GM23338 (cell line): ENCODE measurements around the gene IMMP2L. TPM values are rescaled to one million over a fixed set of nuclear protein-coding genes. Genes with fewer than 3 reads are reported as not detected.

Experiments used
- ATAC-seq: fragments of 200-7000 bp; cut with Tn5 transposase; 3 replicates; pipeline ENCODE4 v1.9.1; 2020
- DNase-seq: peaks from one replicate; pipeline ENCODE4 v3.0.0-alpha.2; 2015; ENCODE audit warnings: low spot score
- H2AFZ ChIP-seq: fragments of 200-600 bp; sonication (generic); 2 replicates; pipeline ENCODE4 v1.8.0; 2016; ENCODE audit warnings: antibody characterized with exemption, mild to moderate bottlenecking, moderate library complexity
- H3F3A ChIP-seq: fragments of 200-600 bp; sonication (generic); replicated peaks from 2 replicates; pipeline ENCODE4 v1.8.0; 2017; ENCODE audit warnings: antibody characterized with exemption, mixed run types, low read depth
- H3K27ac ChIP-seq: fragments of 200-600 bp; sonication (generic); 2 replicates; pipeline ENCODE4 v1.6.1; 2016; ENCODE audit warnings: low read depth
- H3K27me3 ChIP-seq: fragments of 200-600 bp; sonication (generic); 2 replicates; pipeline ENCODE4 v1.8.0; 2016; ENCODE audit warnings: mild to moderate bottlenecking, mixed run types, moderate library complexity; ENCODE audit not compliant: insufficient read depth
- H3K36me3 ChIP-seq: fragments of 200-600 bp; sonication (generic); 2 replicates; pipeline ENCODE4 v1.8.0; 2016; ENCODE audit warnings: mild to moderate bottlenecking; ENCODE audit not compliant: insufficient read depth
- H3K4me1 ChIP-seq: fragments of 200-600 bp; sonication (generic); 2 replicates; pipeline ENCODE4 v1.8.0; 2016; ENCODE audit warnings: mild to moderate bottlenecking, moderate library complexity; ENCODE audit not compliant: insufficient read depth
- H3K4me2 ChIP-seq: fragments of 200-600 bp; sonication (generic); 2 replicates; pipeline ENCODE4 v1.7.1; 2017; ENCODE audit warnings: mixed run types
- H3K4me3 ChIP-seq: fragments of 200-600 bp; sonication (generic); 2 replicates; pipeline ENCODE4 v1.6.1; 2016; ENCODE audit warnings: mixed run types
- H3K79me2 ChIP-seq: fragments of 200-600 bp; sonication (generic); replicated peaks from 2 replicates; pipeline ENCODE4 v1.8.0; 2017; ENCODE audit warnings: mild to moderate bottlenecking; ENCODE audit not compliant: insufficient read depth
- H3K9me2 ChIP-seq: fragments of 200-600 bp; sonication (generic); 2 replicates; pipeline ENCODE4 v1.8.0; 2017; ENCODE audit not compliant: insufficient read depth
- H4K20me1 ChIP-seq: fragments of 200-600 bp; sonication (generic); replicated peaks from 2 replicates; pipeline ENCODE4 v1.8.0; 2017; ENCODE audit warnings: mild to moderate bottlenecking; ENCODE audit not compliant: insufficient read depth
- H3K27ac Mint-ChIP-seq: 2 replicates; pipeline ENCODE4 v1.8.0; 2020; ENCODE audit warnings: inconsistent platforms, mild to moderate bottlenecking, moderate library complexity, mixed read lengths
- H3K27me3 Mint-ChIP-seq: 3 replicates; pipeline ENCODE4 v1.8.0; 2022; ENCODE audit warnings: low read depth, mild to moderate bottlenecking, moderate library complexity, mixed read lengths, inconsistent platforms; ENCODE audit not compliant: insufficient read depth, poor library complexity
- H3K36me3 Mint-ChIP-seq: 3 replicates; pipeline ENCODE4 v1.8.0; 2021; ENCODE audit warnings: low read depth, mild to moderate bottlenecking, inconsistent platforms, moderate library complexity, mixed read lengths
- H3K4me1 Mint-ChIP-seq: 3 replicates; pipeline ENCODE4 v1.8.0; 2020; ENCODE audit warnings: mild to moderate bottlenecking, inconsistent platforms, mixed read lengths
- H3K4me3 Mint-ChIP-seq: 3 replicates; pipeline ENCODE4 v1.8.0; 2021; ENCODE audit warnings: moderate library complexity, mild to moderate bottlenecking, inconsistent platforms, mixed read lengths
- H3K9me3 Mint-ChIP-seq: 3 replicates; pipeline ENCODE4 v1.8.0; 2020; ENCODE audit warnings: moderate library complexity, mild to moderate bottlenecking, inconsistent platforms, mixed read lengths
- EZH2phosphoT487 ChIP-seq: fragments of 200-600 bp; sonication (generic); IDR thresholded peaks from one replicate; pipeline ENCODE4 v1.8.1; 2018; ENCODE audit warnings: antibody characterized with exemption; ENCODE audit not compliant: unreplicated experiment
- JUNB ChIP-seq: IDR thresholded peaks from one replicate; pipeline ENCODE4 v1.6.1; 2016; ENCODE audit warnings: antibody characterized with exemption; ENCODE audit not compliant: unreplicated experiment
- ZNF462 ChIP-seq: fragments of 250-450 bp; sonication (Bioruptor Pico); IDR thresholded peaks from 2 replicates; pipeline ENCODE4 v1.5.0; 2020; ENCODE audit warnings: mild to moderate bottlenecking, moderate library complexity
- polyA plus RNA-seq: library from polyadenylated mRNA; unstranded; fragments of >200 nt; fragmentation: Nextera tagmentation; extraction: Ambion mirVana; gene quantifications from 2 replicates; pipeline ENCODE4 v1.2.1, GENCODE V29; 2016
- total RNA-seq: library from RNA; depleted of rRNA; stranded (reverse); fragments of >200 nt; shearing (Covaris generic); gene quantifications from 2 replicates; pipeline ENCODE4 v1.2.3, GENCODE V29; 2014
- TF ChIP-seq, protein P1 (sequence below), 2 experiments: fragments of 200-600 bp in 1 of 2; sonication (generic) in 1 of 2; conservative IDR thresholded peaks; 2 replicates each; pipeline versions ENCODE4 v1.5.1 to v1.6.1; 2016 to 2017; ENCODE audit warnings: antibody characterized with exemption in 2 of 2, low read depth in 2 of 2, mild to moderate bottlenecking in 2 of 2, moderate library complexity in 1 of 2

The IMMP2L gene
- total and polyA plus RNA-seq, 2 experiments from 2014 or later = 7.3 to 14.0 TPM

- no peak for TF ChIP-seq ZNF462 (CRISPR knock-in tag)
Observed at GRCh38 chr7:111199643-111200042, 362.6 kb downstream of the IMMP2L start (continued).

GRCh38 chr7:111198255-111198654, 364.0 kb downstream of the IMMP2L start:
- Mint-ChIP-seq H3K36me3 (no peaks in the 10 kb centered on the region), H3K4me1 (peaks cover 4% of the 10 kb centered on the region), H3K27ac (no peak overlapping the region), H3K4me3 (no peak overlapping the region), H3K9me3 (no peaks in the 10 kb centered on the region), H3K27me3 (no peaks in the 10 kb centered on the region)
- Histone ChIP-seq H4K20me1 (no peaks in the 10 kb centered on the region), H3K36me3 (no peaks in the 10 kb centered on the region), H3K4me2 (no peak overlapping the region), H3K27me3 (no peaks in the 10 kb centered on the region), H3K4me1 (peaks cover 3% of the 10 kb centered on the region), H3F3A (no peaks in the 10 kb centered on the region), H3K9me2 (no peaks in the 10 kb centered on the region; the same call in 1 of the 2 replicates), H3K4me3 (no peak overlapping the region), H3K79me2 (no peaks in the 10 kb centered on the region), H3K27ac (no peak overlapping the region), H2AFZ (no peak overlapping the region)
- no peak for ATAC-seq
- no peak for DNase-seq
- TF ChIP-seq ZNF462 (CRISPR knock-in tag) = no peak
- TF ChIP-seq, protein P1, sequence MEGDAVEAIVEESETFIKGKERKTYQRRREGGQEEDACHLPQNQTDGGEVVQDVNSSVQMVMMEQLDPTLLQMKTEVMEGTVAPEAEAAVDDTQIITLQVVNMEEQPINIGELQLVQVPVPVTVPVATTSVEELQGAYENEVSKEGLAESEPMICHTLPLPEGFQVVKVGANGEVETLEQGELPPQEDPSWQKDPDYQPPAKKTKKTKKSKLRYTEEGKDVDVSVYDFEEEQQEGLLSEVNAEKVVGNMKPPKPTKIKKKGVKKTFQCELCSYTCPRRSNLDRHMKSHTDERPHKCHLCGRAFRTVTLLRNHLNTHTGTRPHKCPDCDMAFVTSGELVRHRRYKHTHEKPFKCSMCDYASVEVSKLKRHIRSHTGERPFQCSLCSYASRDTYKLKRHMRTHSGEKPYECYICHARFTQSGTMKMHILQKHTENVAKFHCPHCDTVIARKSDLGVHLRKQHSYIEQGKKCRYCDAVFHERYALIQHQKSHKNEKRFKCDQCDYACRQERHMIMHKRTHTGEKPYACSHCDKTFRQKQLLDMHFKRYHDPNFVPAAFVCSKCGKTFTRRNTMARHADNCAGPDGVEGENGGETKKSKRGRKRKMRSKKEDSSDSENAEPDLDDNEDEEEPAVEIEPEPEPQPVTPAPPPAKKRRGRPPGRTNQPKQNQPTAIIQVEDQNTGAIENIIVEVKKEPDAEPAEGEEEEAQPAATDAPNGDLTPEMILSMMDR (conservative IDR thresholded peaks at IDR 0.05; ENCODE audit: low read depth in 2 of 2) = no peak
- TF ChIP-seq JUNB = no peak
- TF ChIP-seq EZH2phosphoT487 = no peak
